ENCODE results near the gene JPH3. TPM values are rescaled to one million over a fixed set of nuclear protein-coding genes. Genes with fewer than 3 reads are reported as not detected.

The JPH3 gene
- total RNA-seq, 1 donor from 2014 or later: 0.16 TPM

DNA sequence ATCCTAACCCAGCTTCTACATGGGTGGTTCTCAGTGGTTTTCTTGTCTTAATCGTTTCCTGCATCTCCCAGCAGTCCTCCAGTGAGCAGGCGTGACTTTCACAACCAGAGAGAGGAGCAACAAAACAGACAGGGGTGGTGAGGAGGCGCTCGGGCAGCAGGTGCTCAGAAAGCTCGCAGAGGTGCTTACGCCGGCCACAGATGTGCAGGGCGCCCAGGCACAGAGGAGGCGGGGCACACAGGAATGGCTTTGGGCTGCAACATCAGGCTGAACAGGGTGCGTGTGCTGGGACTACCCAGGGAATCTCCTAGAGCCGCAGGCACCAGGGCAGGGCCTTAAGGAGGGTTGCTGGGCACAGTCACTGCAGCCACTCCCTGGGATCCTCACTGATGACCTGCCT, 130.9 kb downstream of the JPH3 start:
- DNase-seq (ENCODE audit: low spot score): no peak

DNA sequence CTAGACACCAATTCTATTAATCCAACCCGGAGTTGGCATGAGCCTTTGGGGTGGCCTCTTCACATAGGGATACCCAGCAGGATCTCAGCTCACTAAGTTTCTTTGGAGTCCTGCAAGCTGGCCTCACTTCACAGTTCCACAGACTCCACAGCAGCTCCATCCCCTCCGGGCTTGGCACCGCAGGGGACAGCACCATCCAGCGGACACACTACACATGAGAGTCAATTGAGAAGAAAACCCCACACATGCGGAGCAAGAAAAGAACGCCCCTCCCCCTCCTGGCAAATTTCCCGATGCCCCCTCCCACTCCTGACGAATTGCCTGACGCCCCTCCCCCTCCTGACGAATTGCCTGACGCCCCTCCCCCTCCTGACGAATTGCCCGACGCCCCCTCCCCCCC, 132.3 kb downstream of the JPH3 start:
- DNase-seq (ENCODE audit: low spot score): no peak

DNA sequence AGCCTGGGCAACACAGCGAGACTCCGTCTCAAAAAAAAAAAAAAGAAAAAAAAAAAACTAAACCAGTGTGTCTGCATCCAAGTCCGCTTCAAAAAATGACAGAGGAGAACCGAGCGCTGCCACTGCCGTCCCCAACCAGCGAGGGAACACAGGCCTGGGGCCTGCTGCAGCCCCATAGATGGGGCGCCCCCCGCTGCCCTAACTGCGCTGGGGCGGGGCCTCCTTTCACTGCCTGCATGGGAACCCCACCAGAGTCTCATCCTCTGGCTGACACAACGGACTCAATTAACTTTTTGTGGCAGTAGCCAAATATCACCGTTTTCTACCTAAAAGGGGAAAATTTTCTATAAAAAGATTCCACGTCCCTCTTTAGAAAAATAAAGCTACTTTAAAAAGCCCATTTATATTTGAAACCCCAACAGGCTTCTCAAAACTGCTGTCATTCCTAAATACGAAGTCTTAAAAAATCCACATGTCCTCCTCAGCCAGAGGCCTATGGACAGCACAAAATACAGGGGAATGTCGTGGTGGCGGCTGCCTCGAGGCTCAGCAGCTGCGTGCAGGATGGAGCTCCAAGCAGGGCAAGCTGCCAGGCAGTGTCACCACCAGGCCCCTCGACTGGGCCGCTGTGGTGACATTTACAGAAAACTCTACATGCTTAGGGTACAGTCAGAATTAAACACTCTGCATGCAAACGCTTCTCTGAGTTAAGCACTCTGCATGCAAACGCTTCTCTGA, 133.1 kb downstream of the JPH3 start:
- DNase-seq (ENCODE audit: low spot score): no peak

DNA sequence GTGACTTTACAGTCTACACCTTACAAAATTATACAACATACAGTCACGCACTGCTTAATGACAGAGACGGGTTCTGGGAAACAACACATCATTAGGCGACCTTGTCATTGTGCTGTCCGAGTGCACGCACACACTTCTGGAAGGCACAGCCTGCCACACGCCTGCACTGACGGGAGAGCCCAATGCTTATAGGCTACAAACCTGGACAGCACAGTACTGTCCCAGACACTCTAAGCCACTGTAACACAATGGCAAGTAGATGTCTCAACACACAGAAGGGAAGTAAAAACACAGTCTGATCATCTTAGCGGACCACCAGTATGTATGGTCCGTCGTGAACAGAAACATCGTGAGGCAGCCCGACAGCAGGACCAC, 133.7 kb downstream of the JPH3 start:
- no peak for DNase-seq (ENCODE audit: low spot score)

DNA sequence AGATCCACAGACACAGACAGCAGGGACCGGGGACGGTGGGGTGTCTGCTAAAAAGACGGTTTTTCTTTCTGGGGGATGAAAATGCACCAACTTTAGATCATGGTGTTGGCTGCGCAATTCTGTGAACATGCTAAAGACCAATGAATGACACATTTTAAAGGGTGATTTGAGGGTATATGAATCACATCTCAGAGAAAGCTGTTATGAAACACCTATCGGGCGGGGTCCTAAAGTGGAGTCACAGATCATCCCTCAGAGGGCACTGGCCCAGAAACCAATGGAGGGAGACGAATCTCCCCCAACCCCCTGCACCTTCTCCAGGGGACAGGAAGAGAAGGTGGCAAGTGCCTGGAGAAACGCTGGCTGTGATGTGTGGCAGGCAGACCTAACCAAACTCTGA, 137.5 kb downstream of the JPH3 start:
- no peak for DNase-seq (ENCODE audit: low spot score)

DNA sequence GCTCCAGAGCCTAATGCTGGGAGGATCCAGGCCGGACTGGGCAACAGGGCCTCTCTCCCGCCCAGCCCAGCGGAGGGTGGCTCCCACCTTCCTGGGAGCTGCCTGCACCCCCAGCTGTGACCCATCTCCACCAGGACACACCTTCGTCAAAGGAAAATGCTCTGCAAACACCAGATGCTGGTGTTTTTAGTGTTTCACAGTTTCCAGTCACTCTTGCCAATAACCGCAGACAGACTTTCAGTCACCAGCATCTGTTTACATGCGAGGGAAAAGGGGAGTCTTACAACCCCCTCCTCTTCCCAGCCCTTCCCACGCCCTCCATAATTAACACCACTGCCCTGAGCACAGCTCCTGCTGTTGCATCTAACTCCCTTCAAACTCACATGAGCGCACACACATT, 138.1 kb downstream of the JPH3 start:
- DNase-seq (ENCODE audit: low spot score): no peak

DNA sequence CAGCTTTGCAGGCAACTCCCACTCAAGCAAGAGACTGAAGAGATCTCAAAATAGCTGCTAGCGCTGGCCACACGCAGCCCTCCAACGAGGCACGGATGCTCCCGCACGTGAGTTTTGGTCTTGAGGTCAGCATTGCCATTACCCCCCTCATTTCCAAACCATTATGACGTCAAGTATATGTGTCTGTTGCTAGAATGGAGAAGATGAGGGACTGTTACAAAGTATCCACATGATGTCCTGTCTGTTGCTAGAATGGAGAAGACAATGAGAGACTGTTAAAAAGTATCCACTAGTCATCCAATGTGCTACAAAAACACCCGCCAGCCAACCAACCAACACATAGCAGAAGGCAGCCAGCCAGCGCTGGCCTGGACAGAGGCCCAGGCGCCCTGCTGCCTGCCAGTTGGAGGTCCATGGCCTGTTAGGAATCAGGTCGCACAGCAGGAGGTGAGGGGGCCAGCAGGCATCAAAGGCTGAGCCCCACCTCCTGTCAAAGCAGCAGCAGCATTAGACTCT, 138.7 kb downstream of the JPH3 start:
- no peak for DNase-seq (ENCODE audit: low spot score)

DNA sequence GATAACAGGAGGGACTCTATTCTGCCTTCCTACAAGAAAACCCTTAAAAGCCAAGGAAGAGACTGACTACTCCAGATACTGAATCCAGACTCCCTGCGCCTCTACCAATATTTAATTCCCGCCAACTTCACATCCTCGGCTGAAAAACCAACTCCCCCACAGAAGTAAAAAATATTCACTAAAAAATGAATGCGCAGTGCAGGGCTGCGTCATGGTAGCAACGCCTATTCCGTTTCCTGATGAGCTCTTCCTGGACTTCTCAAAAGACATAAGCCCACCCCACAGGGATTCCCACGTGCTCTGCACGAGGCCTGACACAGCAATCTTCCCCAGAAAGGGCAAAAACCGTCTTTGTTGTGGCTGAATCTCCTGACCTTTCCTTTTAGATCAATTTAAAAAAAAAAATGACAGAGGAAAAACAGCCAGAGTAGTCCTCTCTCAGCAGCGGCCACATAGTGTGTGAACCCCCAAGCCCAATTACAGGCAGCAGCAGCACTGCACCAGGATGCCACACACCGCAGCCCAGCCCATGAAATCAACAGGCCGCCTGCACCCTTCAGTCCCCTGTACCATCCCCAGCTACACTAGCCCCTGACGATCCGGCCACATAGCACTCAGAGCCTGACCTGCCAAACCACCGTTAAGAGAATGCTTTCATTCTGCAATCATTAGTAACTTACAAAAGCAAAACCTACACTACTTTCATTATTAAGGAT, 139.6 kb downstream of the JPH3 start:
- DNase-seq (ENCODE audit: low spot score): no peak

DNA sequence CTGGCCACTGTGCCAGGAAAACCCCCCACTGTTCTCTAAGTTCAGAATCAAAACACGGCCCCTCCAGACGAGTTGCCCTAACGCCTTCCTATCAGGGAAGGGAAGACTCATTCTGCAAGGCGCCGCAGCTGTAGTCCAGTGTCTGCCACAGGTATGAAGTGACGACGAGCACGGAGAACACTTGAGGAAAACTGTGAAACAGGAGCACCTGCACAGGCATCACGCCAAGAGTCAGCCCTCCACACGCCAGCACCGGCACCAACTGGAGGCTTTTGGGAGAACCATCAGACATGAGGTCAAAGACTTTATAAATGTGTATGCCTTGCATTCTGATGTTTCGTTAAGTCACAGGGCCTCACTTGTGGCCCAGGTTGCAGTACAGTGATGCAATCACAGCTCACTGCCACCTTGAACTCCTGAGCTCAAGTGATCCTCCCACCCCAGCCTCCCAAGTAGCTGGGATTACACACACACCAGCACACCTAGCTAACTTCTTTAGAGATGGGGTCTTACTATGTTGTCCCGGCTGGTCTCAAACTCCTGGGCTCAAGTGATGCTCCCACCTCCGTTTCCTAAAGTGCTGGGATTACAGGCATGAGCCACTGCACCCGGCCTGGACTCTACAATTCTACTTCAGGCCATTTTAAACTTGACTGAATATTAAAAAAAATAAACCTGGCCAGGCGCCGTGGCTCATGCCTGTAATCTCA, 140.6 kb downstream of the JPH3 start:
- no peak for DNase-seq (ENCODE audit: low spot score)

DNA sequence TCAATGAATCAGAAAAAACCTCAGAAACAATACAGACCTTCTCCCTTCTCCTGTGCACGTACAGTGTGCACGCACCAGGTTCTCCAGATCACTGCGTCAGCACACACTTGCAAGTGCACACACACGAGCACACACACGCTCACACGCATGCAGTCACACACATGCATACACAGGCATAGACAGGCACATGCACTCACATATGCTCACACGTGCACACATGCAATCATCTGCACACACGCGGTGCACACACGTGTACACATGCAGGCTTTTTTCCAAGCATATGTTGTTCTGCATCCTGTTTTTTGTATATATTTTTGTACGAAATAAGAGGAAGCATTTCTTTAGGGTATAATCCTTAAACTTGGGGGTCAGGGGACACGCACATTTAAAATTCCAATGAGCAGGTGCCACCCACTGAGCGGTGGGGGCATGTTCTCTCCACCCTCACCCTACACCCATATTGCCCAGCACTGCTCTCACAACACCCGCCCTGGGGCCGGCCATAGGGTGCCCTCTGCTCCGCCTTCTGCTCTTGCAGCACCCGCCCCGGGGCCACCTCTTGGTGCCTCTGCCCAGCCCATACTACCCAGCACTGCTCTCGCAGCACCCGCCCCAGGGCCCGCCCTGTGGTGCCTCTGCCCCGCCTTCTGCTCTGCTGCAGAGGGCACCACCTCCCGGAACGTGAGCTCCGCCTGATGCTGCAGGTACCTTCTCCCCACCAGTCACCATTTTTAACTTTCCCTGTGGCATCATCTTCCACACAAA, 142.6 kb downstream of the JPH3 start:
- no peak for DNase-seq (ENCODE audit: low spot score)

DNA sequence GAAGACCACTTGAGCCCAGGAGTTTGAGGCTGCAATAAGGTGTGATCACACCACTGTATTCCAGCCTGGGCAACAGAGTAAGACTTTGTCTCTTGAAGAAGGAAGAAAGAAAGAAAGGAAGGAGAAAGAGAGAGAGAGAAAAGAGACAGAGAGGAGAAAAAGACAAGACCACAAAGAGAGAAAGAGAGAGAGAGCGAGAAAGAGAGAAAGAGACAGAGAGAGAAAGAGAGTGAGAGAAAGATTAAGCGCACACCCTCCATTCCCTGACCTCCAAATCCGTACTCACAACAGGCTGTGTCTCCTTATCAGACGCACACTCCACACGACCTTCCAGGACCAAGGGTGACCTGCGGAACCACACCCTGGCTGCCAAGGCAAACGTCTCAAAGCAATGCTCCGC, 143.9 kb downstream of the JPH3 start:
- no peak for DNase-seq (ENCODE audit: low spot score)

Other genes starting within 250 kb of the JPH3 start
- gene FBXO31, start 218.7 kb upstream of the JPH3 start, total RNA-seq: 66.9 TPM
- 78.6 TPM for gene MAP1LC3B, start 210.2 kb upstream of the JPH3 start, total RNA-seq
- gene ZCCHC14, start 109.5 kb upstream of the JPH3 start, total RNA-seq: 16.6 TPM
- 39.9 TPM for gene KLHDC4, start 163.5 kb downstream of the JPH3 start, total RNA-seq

Measured in mesenteric fat pad (tissue), 1 donor.